Osteoblast (primary cell): ENCODE measurements around the gene PLGLB2. TPM values are rescaled to one million over a fixed set of nuclear protein-coding genes. Genes with fewer than 3 reads are reported as not detected.
"Not testable (repeated sequence)": the region's sequence is repeated elsewhere in the genome, so short reads cannot be mapped to it uniquely, and the experiment has no call there.

Experiments used
- DNase-seq: peaks from one replicate; pipeline ENCODE4 v3.0.0; 2011; ENCODE audit warnings: low spot score, mixed read lengths; ENCODE audit not compliant: insufficient read length; ENCODE audit errors: missing footprints
- H2AFZ ChIP-seq: 2 replicates; pipeline ENCODE4 v1.6.0; 2011; ENCODE audit warnings: mild to moderate bottlenecking, low read length
- H3K27ac ChIP-seq: 2 replicates; pipeline ENCODE4 v1.5.1; 2011; ENCODE audit warnings: mild to moderate bottlenecking, low read depth, low read length, moderate library complexity
- H3K27me3 ChIP-seq: 2 replicates; pipeline ENCODE4 v1.6.0; 2012; ENCODE audit warnings: mild to moderate bottlenecking, control low read depth, inconsistent platforms, low read length, moderate library complexity; ENCODE audit not compliant: insufficient read depth
- H3K36me3 ChIP-seq: 2 replicates; pipeline ENCODE4 v1.5.1; 2011; ENCODE audit warnings: mild to moderate bottlenecking, low read length, control low read depth, moderate library complexity; ENCODE audit not compliant: insufficient read depth
- H3K4me1 ChIP-seq: 2 replicates; pipeline ENCODE4 v1.5.1; 2011; ENCODE audit warnings: mild to moderate bottlenecking, low read length, control low read depth, moderate library complexity; ENCODE audit not compliant: insufficient read depth
- H3K4me2 ChIP-seq: 2 replicates; pipeline ENCODE4 v1.6.0; 2011; ENCODE audit warnings: mild to moderate bottlenecking, low read length; ENCODE audit not compliant: insufficient read depth
- H3K4me3 ChIP-seq: fragments of 200-600 bp; sonication (generic); 3 replicates; pipeline ENCODE4 v1.5.1; 2012; ENCODE audit warnings: mild to moderate bottlenecking, low read length, inconsistent platforms; ENCODE audit not compliant: insufficient read depth
- H3K79me2 ChIP-seq: 2 replicates; pipeline ENCODE4 v1.6.0; 2012; ENCODE audit warnings: mild to moderate bottlenecking, low read length, control low read depth, inconsistent platforms; ENCODE audit not compliant: insufficient read depth
- H3K9me3 ChIP-seq: 2 replicates; pipeline ENCODE4 v1.5.1; 2011; ENCODE audit warnings: low read depth, low read length, control low read depth
- H4K20me1 ChIP-seq: 2 replicates; pipeline ENCODE4 v1.6.0; 2012; ENCODE audit warnings: mild to moderate bottlenecking, low read length, control low read depth; ENCODE audit not compliant: insufficient read depth
- total RNA-seq: library from RNA; depleted of rRNA; stranded (reverse); fragments of >200 nt; gene quantifications from 2 replicates; pipeline ENCODE4 v1.2.3, GENCODE V29; 2012

Gene PLGLB2
- total RNA-seq, 1 donor: 2.5 TPM

- not testable (repeated sequence) for H3K27me3 ChIP-seq
Observed at GRCh38 chr2:87748524-87748923, 637 bp downstream of the PLGLB2 start.

GRCh38 chr2:87750560-87750959, 2.7 kb downstream of the PLGLB2 start:
- H3K4me3 ChIP-seq, H2AFZ ChIP-seq, H3K4me1 ChIP-seq, H3K27me3 ChIP-seq, H4K20me1 ChIP-seq, H3K9me3 ChIP-seq, H3K27ac ChIP-seq, DNase-seq, H3K79me2 ChIP-seq, H3K36me3 ChIP-seq, H3K4me2 ChIP-seq: not testable (repeated sequence)

More at GRCh38 chr2:87748524-87748923, 637 bp downstream of the PLGLB2 start:
- not testable (repeated sequence) for H3K4me2 ChIP-seq, H3K79me2 ChIP-seq, H3K4me3 ChIP-seq, H3K4me1 ChIP-seq, DNase-seq, H3K36me3 ChIP-seq, H3K9me3 ChIP-seq, H2AFZ ChIP-seq, H4K20me1 ChIP-seq, H3K27ac ChIP-seq

GRCh38 chr2:87754759-87755158, 6.9 kb downstream of the PLGLB2 start:
- H3K36me3 ChIP-seq, H3K4me3 ChIP-seq, H3K79me2 ChIP-seq, H2AFZ ChIP-seq, H3K4me1 ChIP-seq, H3K27ac ChIP-seq, DNase-seq, H3K9me3 ChIP-seq, H3K4me2 ChIP-seq, H4K20me1 ChIP-seq, H3K27me3 ChIP-seq: not testable (repeated sequence)

Other genes with a start within 250 kb of the PLGLB2 start
- 1.1 and 2.1 TPM in 2 replicates for gene RGPD2, start 77.7 kb downstream of the PLGLB2 start, total RNA-seq